GM12872 (cell line): ENCODE measurements around the gene HMGN1.

Experiments used
- TF ChIP-seq, protein P1 (sequence below): IDR thresholded peaks from 3 replicates; pipeline ENCODE4 v1.5.1; 2011; ENCODE audit warnings: low read depth, mild to moderate bottlenecking, low read length, moderate library complexity; ENCODE audit not compliant: insufficient read depth

HMGN1 gene

DNA sequence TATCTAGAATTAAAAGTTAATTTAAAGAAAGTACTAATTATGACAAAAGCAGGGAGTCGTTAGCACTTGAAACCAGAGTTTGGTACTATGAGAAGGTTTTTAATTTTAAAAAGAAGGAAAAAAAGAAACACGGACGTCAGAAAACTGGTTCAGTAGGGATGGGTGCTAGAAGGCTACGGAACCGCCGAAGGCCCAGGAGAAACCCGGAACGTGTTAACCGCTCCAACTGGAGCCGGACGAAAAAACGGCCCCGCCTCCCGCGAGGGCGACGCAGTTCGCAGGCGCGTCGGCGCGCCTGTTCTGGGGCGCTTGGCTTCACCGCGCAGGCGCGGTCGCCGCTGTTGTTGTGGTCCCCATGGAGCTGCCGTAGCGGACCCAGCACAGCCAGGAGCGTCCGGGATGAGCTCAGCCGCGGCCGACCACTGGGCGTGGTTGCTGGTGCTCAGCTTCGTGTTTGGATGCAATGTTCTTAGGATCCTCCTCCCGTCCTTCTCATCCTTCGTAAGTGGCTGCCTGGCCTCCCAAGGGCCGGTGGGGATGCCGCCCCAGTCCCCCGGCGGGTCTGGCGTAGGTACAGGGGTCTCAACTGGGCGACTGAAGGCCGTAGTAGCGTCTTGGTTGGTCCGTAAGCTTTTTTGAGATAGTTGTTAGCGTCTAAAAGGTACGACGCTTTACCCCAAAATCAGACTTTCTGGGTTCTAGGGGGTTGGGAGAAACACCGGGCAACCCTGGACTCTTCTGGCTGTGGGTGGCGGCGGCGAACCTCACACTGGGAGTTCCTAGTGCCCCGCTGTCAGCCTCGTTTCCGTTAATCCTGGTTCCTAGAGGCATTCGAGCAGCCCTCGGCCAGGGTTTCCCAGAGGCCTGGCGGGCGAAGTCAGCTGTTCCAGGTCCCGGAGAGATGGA, 31.4 kb upstream of the HMGN1 start:
- TF ChIP-seq, protein P1, sequence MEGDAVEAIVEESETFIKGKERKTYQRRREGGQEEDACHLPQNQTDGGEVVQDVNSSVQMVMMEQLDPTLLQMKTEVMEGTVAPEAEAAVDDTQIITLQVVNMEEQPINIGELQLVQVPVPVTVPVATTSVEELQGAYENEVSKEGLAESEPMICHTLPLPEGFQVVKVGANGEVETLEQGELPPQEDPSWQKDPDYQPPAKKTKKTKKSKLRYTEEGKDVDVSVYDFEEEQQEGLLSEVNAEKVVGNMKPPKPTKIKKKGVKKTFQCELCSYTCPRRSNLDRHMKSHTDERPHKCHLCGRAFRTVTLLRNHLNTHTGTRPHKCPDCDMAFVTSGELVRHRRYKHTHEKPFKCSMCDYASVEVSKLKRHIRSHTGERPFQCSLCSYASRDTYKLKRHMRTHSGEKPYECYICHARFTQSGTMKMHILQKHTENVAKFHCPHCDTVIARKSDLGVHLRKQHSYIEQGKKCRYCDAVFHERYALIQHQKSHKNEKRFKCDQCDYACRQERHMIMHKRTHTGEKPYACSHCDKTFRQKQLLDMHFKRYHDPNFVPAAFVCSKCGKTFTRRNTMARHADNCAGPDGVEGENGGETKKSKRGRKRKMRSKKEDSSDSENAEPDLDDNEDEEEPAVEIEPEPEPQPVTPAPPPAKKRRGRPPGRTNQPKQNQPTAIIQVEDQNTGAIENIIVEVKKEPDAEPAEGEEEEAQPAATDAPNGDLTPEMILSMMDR, result no peak

DNA sequence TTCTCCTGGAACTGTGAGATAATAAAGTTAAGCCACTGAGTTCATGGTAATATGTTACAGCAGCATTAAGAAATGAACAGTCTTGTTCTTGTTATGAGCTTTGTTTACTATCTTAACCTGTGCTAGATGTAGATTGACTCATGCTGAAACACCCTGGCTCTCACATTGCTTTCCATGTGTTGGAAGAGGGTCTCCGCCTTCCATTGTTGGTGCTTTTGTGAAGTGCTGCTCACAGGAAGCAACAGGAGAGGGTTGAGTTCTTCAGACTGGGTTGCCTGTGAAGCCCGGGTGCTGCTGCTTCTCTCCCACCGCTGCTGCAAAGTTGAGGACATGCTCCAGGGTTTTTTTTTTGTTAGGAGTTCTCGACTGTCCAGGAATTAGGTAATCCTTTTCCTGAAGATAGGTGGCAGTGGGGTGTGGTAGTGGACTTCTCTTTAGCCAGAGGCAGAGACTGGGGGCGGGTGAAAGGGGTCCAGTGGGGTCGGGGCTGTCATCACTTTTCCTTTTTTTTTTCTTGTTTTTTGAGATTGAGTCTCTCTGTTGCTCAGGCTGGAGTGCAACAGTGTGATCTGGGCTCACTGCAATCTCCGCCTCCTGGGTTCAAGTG, 28.7 kb upstream of the HMGN1 start:
- TF ChIP-seq, protein P1, result no peak

- TF ChIP-seq, protein P1, result no peak
These were observed 26.6 kb upstream of the HMGN1 start for GRCh38 chr21:39375446-39375845.

DNA sequence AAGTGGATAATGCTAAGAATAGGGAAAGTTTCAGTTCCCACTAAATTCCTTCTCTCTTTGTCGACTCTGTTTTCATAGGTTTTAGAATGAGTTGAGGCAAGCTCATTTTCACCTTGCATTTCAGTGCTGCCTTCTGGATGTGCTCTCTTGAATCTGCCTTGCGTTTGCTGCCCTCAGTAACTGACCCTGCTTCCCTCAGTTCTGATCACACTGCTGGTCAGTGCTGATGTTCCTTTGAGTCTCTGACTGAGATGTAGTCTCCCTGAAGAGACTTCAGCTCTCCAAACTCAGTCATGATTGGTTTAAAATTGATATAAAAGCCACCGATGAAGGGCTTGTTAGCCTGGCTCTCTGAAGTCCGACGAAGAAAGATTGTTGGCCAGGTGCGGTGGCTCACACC, 25.2 kb upstream of the HMGN1 start:
- TF ChIP-seq, protein P1, result no peak

GRCh38 chr21:39373634-39374033, 24.7 kb upstream of the HMGN1 start:
- TF ChIP-seq, protein P1, result peak; percentile 25; the same call in 1 of the 3 replicates

- TF ChIP-seq, protein P1, result no peak
These were observed 18.9 kb upstream of the HMGN1 start for GRCh38 chr21:39367783-39368182.

DNA sequence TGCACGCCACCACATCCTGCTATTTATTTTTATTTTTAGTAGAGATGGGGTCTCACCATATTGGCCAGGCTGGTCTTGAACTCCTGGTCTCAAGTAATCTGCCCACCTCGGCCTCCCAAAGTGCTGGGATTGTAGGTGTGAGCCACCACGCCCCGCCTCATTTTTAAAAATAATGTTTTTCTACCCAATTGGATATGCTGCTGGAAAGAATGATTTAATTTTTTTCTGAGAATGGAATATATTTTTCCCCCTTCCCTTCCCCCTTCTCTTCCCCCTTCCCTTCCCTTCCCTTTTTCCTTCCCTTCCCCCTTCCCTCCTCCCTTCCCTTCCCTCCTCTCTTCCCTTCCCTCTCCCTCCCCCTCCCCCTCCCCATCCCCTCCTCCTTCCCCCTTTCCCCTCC, 17.7 kb upstream of the HMGN1 start:
- TF ChIP-seq, protein P1, result no peak
